Activated CD8-positive, alpha-beta T cell treated with anti-CD3 and anti-CD28 coated beads for 36 hours (primary cell): ENCODE results near the gene UBE2O. TPM values are rescaled to one million over a fixed set of nuclear protein-coding genes. Genes with fewer than 3 reads are reported as not detected.
A peak's percentile ranks its signal among the peaks of the same experiment; 100 is the strongest.

ENCODE experiments used
- ATAC-seq: fragments of 200-7000 bp; cut with Tn5 transposase; one replicate; pipeline ENCODE4 v1.10.0; 2021; ENCODE audit warnings: mild to moderate bottlenecking, moderate library complexity
- CTCF ChIA-PET: fragments of 350-600 bp; sonication (Branson Sonifier 250); formaldehyde crosslinking; loops from one replicate; lab custom pipeline; 2021; ENCODE audit warnings: antibody characterized with exemption; lab: Charles Lee
- POLR2A ChIA-PET: fragments of 350-600 bp; sonication (Branson Sonifier 250); formaldehyde crosslinking; loops from one replicate; lab custom pipeline; 2021; ENCODE audit warnings: antibody characterized with exemption; lab: Charles Lee
- DNase-seq: peaks from one replicate; pipeline ENCODE4 v3.0.0-alpha.2; 2020
- H3K27ac Mint-ChIP-seq: one replicate; pipeline ENCODE4 v1.8.0; 2021; ENCODE audit warnings: mild to moderate bottlenecking, mixed read lengths
- H3K27me3 Mint-ChIP-seq: one replicate; pipeline ENCODE4 v1.8.0; 2021; ENCODE audit warnings: mixed read lengths
- H3K36me3 Mint-ChIP-seq: one replicate; pipeline ENCODE4 v1.8.0; 2021; ENCODE audit warnings: low read depth, mixed read lengths
- H3K4me1 Mint-ChIP-seq: one replicate; pipeline ENCODE4 v1.8.0; 2021; ENCODE audit warnings: low read depth, mixed read lengths
- H3K4me3 Mint-ChIP-seq: one replicate; pipeline ENCODE4 v1.8.0; 2021; ENCODE audit warnings: mild to moderate bottlenecking, moderate library complexity, mixed read lengths
- H3K9me3 Mint-ChIP-seq: one replicate; pipeline ENCODE4 v1.8.0; 2021; ENCODE audit warnings: mixed read lengths
- intact Hi-C: fragments of 100-400 bp; cut with micrococcal nuclease; formaldehyde crosslinking; loops from one replicate; pipeline ENCODE4 v1.10.0; 2022
- total RNA-seq, 2 experiments: library from RNA; stranded (reverse); gene quantifications; one replicate each; pipeline ENCODE4 v1.2.3, GENCODE V29; 2021
- TF ChIP-seq, protein P1 (sequence below): fragments of 200-600 bp; IDR thresholded peaks from one replicate; pipeline ENCODE4 v1.8.0; 2022; ENCODE audit warnings: antibody characterized with exemption, mild to moderate bottlenecking

UBE2O gene
- total RNA-seq, 2 experiments from 2014 or later: 36.8 to 39.5 TPM

- intact Hi-C loops: no loop called here
- POLR2A ChIA-PET: interaction anchor here (1.1 kb wide), 1 partner anchor 20 kb away, joined by 3 read pairs; no protein-coding TSS in a partner anchor
- no peaks in the 10 kb centered on the region for H3K4me1 Mint-ChIP-seq
- CTCF ChIA-PET: interaction anchor here (1.1 to 1.6 kb wide), 5 partner anchors 15 to 48 kb away, joined by 3 to 5 read pairs (median 4); no protein-coding TSS in a partner anchor
- no peak overlapping the region for H3K27ac Mint-ChIP-seq
- peaks cover 15% of the 10 kb centered on the region for H3K36me3 Mint-ChIP-seq
- DNase-seq (no peak), ATAC-seq (no peak)
- TF ChIP-seq, protein P1, sequence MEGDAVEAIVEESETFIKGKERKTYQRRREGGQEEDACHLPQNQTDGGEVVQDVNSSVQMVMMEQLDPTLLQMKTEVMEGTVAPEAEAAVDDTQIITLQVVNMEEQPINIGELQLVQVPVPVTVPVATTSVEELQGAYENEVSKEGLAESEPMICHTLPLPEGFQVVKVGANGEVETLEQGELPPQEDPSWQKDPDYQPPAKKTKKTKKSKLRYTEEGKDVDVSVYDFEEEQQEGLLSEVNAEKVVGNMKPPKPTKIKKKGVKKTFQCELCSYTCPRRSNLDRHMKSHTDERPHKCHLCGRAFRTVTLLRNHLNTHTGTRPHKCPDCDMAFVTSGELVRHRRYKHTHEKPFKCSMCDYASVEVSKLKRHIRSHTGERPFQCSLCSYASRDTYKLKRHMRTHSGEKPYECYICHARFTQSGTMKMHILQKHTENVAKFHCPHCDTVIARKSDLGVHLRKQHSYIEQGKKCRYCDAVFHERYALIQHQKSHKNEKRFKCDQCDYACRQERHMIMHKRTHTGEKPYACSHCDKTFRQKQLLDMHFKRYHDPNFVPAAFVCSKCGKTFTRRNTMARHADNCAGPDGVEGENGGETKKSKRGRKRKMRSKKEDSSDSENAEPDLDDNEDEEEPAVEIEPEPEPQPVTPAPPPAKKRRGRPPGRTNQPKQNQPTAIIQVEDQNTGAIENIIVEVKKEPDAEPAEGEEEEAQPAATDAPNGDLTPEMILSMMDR: no peak
- no peaks in the 10 kb centered on the region for H3K27me3 Mint-ChIP-seq
- no peak overlapping the region for H3K4me3 Mint-ChIP-seq
- no peaks in the 10 kb centered on the region for H3K9me3 Mint-ChIP-seq
These were observed 21.3 kb upstream of the UBE2O start for GRCh38 chr17:76474238-76474637.

DNA sequence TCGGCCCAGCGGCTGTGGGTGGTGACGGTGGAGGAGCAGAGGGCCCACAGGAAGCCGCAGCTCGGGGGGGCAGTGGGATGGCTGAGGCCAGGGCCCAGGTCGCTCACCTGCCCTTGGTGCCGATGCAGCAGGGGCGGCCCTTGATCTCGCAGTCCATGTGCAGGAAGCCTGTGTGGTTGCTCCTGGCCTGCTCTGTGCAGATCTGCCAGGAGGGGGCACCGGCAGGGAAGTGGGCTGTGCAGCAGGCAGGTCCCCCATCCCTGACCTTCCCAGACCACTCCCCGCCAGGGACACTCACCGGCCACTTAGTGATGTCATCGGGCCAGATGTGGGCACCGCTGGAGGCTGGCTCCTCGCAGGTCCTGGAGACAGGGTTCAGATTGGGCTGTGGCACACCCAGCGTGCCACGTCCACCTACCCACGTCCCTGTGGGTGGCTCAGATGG is 20.6 kb upstream of the UBE2O start:
- Mint-ChIP-seq H3K36me3 (peaks cover 11% of the 10 kb centered on the region), H3K4me1 (no peaks in the 10 kb centered on the region), H3K9me3 (no peaks in the 10 kb centered on the region), H3K27me3 (no peaks in the 10 kb centered on the region), H3K4me3 (no peak overlapping the region), H3K27ac (no peak overlapping the region)
- POLR2A ChIA-PET: no interaction called here
- DNase-seq: peak; percentile 27
- CTCF ChIA-PET: interaction anchor here (1.2 to 1.9 kb wide), 3 partner anchors 14 to 34 kb away, joined by 3 to 4 read pairs (median 4); no protein-coding TSS in a partner anchor
- intact Hi-C loops: no loop called here
- no peak for ATAC-seq
- TF ChIP-seq, protein P1: peak; percentile 37

GRCh38 chr17:76472726-76473125 is 19.8 kb upstream of the UBE2O start:
- ChIA-PET POLR2A (no interaction called here), CTCF (interaction anchor here (1.9 kb wide), 1 partner anchor 35 kb away, joined by 4 read pairs; no protein-coding TSS in a partner anchor)

DNA sequence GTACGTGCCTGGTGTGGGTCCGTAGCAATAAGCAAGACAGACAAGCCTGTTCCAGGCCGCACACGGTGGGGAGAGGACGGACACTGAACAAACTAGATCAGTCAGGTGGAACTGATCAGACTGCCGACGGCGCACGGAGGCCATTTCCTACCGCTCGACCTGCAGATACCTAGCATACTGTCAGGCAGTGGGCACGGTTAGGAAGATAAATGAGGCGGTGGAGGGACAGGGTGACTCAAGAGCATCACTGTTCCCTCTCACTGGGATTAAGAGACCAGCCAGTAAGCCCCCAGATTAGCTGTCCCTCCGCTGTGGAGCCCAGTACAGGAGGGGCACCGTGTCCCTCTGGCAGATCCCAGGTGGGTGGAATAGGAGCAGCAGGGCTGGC is 19.3 kb upstream of the UBE2O start:
- TF ChIP-seq, protein P1: no peak
- no peak overlapping the region for H3K4me3 Mint-ChIP-seq
- CTCF ChIA-PET: interaction anchor here (1.9 kb wide), 1 partner anchor 35 kb away, joined by 4 read pairs; no protein-coding TSS in a partner anchor

More at GRCh38 chr17:76472726-76473125, 19.8 kb upstream of the UBE2O start:
- H3K4me3 Mint-ChIP-seq: no peak overlapping the region
- H3K36me3 Mint-ChIP-seq: peaks cover 10% of the 10 kb centered on the region
- DNase-seq (no peak), ATAC-seq (no peak)
- TF ChIP-seq, protein P1: no peak
- H3K27me3 Mint-ChIP-seq: no peaks in the 10 kb centered on the region
- no peaks in the 10 kb centered on the region for H3K9me3 Mint-ChIP-seq
- no peak overlapping the region for H3K27ac Mint-ChIP-seq
- intact Hi-C loops: no loop called here
- no peaks in the 10 kb centered on the region for H3K4me1 Mint-ChIP-seq

DNA sequence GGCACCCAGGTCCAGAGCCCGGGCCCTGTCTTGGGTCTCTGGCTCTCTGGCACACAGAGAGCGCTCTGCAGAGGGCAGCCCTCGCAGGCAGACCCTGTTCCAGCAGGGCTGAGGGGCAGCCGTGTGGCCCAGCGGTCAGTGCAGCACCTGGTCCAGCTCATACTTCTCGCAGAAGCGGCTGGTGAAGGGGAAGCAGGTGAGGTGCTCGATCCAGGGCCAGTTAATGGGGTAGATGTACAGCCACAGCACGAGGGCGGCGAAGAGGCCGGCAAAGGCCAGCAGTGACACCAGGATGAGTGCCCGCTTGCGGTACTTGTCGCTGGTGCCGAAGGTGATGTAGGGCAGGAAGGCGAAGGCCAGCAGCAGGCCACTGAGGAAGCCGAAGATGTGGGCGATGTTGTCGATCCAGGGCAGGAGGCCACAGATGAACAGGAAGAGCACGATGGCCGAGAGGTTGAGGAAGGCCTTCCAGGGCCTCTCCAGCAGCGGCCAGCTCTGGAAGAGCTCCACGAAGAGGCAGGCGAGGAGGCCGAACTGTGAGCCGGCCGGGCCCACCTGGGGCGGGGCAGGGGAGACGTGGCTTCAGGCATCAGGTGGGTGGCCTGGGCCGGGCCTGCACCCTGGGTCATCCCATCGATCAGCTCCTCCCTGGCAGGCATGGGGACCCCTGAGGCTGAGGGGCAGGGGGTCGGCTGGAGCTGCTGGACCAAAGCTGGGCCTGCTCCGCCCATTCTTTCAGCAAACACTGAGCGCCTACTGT is 18.7 kb upstream of the UBE2O start:
- Mint-ChIP-seq H3K27ac (no peak overlapping the region), H3K9me3 (no peaks in the 10 kb centered on the region), H3K36me3 (peaks cover 7% of the 10 kb centered on the region), H3K4me3 (no peak overlapping the region), H3K27me3 (no peaks in the 10 kb centered on the region), H3K4me1 (no peaks in the 10 kb centered on the region)
- intact Hi-C loops: no loop called here
- DNase-seq (no peak), ATAC-seq (no peak)
- ChIA-PET CTCF (interaction anchor here (1.9 kb wide), 1 partner anchor 36 kb away, joined by 4 read pairs; no protein-coding TSS in a partner anchor), POLR2A (no interaction called here)
- TF ChIP-seq, protein P1: no peak

More for the DNA sequence above, 19.3 kb upstream of the UBE2O start:
- intact Hi-C loops: no loop called here
- DNase-seq (no peak), ATAC-seq (no peak)
- Mint-ChIP-seq H3K27ac (no peak overlapping the region), H3K4me1 (no peaks in the 10 kb centered on the region), H3K36me3 (peaks cover 7% of the 10 kb centered on the region), H3K27me3 (no peaks in the 10 kb centered on the region), H3K9me3 (no peaks in the 10 kb centered on the region)
- POLR2A ChIA-PET: no interaction called here
